ACHN (cell line): ENCODE data around the gene ST8SIA3.

Source experiments
- DNase-seq: peaks from one replicate; pipeline ENCODE4 v3.0.0-alpha.2; 2015
- in situ Hi-C: cut with HindIII; loops from 2 replicates; pipeline ENCODE4 v1.10.0; 2017; ENCODE audit warnings: low sequenced_read_pairs, low pct_ligation_motif_present, low pct_unique_long_range_greater_than_20kb

Gene ST8SIA3, protein sequence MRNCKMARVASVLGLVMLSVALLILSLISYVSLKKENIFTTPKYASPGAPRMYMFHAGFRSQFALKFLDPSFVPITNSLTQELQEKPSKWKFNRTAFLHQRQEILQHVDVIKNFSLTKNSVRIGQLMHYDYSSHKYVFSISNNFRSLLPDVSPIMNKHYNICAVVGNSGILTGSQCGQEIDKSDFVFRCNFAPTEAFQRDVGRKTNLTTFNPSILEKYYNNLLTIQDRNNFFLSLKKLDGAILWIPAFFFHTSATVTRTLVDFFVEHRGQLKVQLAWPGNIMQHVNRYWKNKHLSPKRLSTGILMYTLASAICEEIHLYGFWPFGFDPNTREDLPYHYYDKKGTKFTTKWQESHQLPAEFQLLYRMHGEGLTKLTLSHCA

DNA sequence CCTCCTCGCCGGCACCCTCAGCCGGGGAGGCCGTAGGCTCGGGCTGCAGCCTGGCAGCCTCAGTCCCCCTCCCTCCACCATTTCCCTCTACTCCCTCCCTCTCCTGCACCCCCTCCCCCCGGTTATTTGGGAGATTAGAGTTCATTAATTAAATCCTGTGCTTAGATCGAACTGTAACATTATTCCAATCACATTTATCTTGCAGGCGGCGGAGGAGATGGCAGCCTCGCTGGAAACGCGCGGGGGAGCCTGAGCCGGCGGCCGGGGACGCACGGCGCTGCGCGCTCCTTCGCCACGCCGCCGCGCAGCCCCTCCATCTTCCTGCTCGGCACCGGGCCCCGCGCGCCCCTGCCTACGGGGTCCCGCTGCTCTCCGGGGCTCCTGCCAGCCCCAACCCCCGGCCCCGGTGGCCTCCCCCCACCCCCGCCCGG, at the start of gene ST8SIA3:
TSS of gene ST8SIA3 (plus strand) at position 287 of the 431 bp plus-strand sequence. CDS start 290 bp downstream, outside the sequence.
- no peak for DNase-seq
- in situ Hi-C loops, result no loop called here

DNA sequence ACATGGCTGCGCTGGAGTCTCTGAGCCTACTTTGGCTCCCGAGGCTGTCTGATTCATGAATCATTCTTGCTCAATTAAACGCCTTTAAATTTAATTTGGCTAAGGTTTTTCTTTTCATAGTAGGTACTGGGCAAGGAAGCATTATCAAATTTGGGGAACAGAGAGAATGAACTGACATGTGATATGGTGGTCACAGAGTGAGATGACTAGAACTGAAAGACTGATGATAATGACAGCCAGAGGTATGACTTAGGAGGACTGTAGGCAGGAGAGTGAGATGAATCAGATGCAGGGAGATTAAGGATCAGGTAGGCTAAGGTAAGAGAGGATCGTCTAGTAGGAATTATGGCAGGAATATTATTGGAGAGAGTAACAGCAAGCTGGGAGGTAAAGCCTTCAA, 40.9 kb upstream of the ST8SIA3 start:
- DNase-seq, result no peak
- in situ Hi-C loops, result no loop called here

DNA sequence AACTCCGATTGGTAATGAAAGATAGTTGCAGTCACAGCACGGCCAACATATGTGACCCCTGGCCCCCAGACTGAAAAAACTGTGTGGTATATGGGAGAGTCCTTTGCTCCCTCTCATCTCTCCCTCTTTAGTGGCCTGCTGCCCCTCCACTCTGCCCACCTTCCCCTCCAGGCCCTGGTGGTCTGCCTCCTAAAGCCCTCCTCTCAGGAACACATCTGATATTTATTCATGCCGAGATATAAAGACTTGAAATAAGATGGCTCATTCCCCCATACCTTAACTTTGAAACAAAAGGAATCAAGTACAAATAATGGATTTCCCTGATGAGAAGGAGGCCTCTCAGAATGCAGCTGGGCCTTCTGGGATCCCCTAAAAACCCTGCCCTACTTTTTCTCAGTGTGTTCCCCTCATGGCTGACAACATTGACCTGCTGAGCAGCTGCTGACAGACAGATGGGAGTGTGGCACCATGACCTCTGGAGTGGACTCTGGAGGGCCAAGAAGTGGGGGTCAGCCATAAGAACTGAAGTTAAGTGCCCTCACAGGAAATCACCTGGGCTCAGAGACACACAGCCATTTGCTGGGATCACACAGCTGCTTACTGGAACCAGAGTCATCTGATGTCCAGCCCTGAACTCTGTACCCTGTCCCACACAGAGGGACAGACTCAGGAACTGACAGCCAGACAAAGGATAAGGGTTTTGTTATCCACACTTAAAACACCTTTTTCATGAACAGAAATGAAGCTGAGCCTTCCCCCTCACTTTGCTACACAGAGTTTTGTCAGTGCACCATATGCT, 39.8 kb upstream of the ST8SIA3 start:
- DNase-seq, result no peak
- in situ Hi-C loops, result no loop called here

DNA sequence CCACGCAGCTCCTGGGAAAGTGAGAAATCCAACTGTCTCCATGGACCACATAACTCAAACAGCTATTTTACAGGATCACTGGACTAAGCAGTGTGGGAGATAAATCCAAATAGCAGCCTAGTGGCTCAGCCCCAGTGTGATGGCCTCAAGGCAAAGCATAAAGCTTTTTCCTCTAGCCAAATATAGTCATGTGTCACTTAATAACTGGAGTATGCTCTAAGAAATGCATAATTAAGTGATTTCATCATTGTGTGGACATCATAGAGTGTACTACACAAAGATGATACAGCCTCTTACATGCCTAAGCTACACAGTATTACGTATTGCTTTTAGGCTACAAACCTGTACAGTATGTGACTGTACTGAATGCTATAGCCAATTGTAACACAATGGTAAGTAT, 31.8 kb upstream of the ST8SIA3 start:
- DNase-seq, result no peak
- in situ Hi-C loops, result no loop called here

DNA sequence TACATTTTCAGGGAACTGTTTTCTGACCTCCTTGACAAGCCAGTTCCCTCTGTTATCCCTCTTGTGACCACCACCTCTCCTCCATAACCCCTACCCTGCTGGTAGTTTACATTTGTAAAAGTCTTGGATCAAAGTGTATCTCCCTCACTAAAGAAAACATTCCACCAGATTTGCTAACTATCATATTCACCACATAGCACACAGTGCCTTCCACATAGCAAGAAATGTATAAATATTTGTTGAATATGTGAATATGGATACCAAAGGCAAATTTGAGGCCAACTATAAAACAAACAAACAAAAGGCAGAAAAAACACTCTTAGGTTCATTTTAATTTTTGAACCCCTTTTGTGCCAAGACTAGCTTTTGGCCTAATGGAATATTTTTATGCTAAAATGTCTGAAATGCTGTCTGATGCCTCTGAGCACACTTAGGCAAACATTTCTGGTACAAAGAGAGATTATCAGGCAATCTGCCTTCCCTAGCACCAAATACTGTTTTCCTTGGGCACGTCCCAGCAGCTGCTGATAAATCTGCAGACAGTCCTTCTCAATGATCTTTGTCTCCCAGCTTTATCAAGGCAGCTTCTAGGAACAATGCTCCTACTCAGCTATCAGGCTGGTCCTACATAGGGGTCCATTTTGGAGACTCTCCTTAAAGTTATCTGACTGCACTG, 26.7 kb upstream of the ST8SIA3 start:
- no peak for DNase-seq
- in situ Hi-C loops, result no loop called here

DNA sequence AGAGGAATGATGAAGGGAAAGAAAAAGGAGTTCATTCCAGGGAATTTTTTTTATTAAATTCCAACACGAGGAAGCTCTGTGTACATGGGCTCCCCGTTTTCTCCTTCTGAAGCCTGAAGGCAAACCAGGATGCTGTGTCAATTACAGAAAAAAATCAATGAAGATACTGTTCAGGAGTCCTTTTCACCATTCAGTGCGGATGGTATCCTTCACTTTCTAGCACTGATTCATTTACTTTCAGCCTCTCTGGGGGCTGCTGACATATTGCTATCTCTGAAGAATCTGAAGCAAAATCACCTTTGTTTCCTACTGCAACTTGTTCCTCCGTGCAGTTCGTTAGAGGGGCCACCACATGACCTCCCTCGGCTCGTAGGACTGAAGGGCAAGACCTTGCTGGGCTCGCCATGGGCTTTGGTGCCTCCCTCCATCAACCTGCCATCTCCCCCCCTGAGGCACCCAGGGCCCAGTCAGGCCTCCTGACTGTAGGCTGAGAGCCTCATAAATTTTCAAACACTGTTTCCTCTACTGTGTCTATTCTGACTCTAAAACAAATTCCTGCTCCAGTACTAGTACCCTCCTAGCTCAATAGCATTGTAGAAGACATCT, 25.5 kb upstream of the ST8SIA3 start:
- DNase-seq, result no peak
- in situ Hi-C loops, result no loop called here

DNA sequence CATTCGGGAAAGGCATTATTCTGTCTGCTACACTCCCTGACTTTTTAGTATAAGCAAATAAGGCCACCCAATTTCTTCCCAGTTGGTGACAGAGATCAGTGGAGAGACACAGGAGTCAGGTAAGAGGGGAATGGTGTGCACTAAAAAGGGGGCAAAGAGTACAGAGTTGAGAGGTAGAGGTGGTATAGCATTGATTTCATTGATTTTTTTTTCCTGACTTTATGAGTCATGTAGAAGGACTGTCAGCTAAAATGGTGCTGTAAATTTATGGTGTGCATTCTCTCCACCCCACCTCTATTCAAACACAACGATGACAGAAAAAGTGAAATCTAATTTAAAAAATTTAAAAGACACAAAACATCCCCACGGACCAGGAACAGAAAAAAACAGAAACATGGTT, 23.7 kb upstream of the ST8SIA3 start:
- no peak for DNase-seq
- in situ Hi-C loops, result no loop called here

DNA sequence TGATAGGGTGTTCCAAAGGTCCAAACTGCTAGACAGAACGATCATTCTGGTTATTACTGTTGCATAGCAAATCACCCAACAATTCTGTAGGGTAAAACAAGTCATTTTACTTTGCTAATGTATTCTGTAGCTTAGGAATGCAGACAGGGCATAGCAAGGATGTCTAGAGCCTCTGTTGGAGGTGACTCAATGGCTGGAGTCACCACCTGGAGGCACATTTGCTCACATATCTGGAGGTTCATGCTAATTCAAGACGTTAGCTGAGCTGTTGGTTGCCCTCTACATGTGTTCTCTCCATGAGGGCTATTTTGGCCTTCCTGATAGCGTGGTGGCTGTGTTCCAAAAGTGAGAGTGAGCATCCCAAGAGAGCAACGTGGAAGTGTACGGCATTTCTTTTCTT, 22.5 kb upstream of the ST8SIA3 start:
- in situ Hi-C loops, result no loop called here
- DNase-seq, result no peak

DNA sequence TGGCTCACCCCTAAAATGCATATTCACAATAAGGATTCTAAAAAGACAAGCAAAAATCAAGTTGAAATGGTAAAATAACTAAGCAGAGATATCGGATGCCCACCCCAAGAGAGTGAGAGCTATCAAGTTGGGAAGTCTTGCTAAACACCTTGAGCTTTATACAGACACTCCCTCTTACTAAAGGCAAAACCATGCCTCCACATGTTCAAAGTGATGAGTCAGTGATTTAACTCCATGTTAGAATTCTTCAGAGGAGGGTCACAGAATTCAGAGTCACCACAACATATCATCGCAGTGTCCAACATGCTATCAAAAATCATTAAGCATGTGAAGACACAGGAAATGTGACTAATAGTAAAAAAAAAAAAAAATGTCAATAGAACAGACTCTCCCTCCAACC, 20.6 kb upstream of the ST8SIA3 start:
- DNase-seq, result no peak
- in situ Hi-C loops, result no loop called here

DNA sequence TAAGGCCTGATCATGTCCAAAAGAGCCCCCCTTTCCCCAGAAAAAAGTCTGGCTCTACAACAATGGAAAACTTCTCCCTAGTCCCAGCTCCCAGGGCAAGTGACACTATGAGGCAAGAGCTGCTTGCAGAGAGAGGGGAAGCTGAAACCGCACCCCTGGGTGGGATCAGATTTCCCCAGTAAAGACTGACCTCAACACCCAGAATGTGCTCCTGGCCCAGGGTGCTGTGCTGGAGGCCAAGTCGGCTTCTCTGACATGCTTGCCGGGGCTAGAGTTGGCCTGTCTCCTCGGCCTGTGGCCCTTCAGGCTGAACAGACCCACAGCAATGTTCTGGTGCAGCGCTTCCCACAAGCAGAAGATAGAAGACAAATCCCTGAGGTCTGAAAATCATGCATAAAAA, 18.4 kb upstream of the ST8SIA3 start:
- DNase-seq, result no peak

DNA sequence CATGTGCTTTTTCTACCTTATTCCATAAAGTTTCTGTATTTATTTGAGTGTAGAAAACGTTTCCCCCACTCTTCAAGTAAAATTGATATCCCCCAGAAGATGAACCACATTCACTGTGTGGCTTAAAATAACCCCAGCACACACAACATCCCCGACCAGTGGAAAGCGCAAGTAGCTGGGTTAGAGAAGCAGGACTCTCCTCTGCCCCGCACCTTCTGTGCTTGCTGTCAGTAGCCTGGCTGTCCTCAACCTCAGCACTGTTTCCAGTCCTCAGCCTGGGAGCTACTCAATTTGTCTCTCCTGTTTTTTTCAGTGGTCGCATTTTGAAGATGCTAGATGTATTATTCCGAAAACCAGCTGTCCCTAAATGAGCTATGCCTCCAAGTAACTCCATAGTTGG, 18.0 kb upstream of the ST8SIA3 start:
- in situ Hi-C loops, result no loop called here
- no peak for DNase-seq

More for the DNA sequence above, 18.4 kb upstream of the ST8SIA3 start:
- in situ Hi-C loops, result no loop called here

DNA sequence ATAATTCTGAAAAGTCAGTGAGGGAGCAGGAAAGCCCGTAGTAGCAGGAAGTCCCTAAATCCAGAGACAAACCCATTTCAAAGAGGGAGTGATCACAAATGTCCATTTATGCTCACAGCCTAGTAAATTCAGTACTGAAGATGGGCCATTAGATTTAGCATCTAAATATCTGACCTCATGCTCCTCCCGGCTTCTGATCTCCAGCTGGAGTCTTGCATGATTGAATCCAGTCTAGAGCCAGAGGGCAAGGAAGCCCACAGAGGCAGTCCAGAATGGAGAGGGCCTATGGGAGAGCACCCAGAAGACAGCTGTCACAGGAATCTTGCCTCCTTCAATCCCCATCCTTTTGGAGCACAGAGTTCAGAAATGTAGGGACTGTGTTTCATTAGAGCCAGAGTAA, 16.0 kb upstream of the ST8SIA3 start:
- in situ Hi-C loops, result no loop called here
- no peak for DNase-seq

DNA sequence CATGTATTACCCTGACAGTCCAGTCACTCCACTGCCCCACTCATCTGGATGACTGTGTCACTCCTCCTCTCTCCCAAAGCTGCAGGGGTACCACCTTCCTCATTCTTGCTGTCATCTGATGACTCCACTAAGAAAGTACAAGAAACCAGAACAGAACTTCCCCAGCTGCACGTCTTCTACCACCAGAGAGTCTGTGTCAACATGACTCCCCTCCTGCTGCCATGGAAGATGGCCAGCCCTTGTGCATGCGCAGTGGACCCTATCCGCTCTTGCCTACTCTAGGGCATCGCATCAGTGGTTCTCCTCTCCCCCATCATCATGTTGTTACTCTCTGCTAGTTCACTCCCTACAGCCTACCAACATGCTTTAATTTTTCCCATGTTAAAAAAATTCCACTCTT, 14.5 kb upstream of the ST8SIA3 start:
- no peak for DNase-seq
- in situ Hi-C loops, result no loop called here

DNA sequence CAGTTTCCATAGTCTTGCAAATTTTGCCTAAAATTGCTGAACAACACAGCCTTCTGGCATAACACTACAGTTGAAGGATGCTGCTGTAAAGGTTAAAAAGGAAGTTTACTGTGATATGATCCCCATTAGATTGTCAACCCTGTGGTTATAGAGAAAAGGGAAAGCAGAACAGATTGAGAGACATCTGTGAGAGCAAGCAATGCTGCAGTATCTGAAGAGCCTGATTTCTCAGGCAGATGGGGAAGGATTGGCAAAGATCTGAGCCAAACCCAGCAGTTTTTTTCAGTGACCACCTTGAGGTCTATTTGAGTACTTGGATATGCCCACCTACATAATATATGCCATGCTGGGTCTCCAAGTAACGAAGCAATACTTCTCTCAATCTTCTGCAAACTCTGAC, 8.5 kb upstream of the ST8SIA3 start:
- DNase-seq, result no peak
- in situ Hi-C loops, result no loop called here

DNA sequence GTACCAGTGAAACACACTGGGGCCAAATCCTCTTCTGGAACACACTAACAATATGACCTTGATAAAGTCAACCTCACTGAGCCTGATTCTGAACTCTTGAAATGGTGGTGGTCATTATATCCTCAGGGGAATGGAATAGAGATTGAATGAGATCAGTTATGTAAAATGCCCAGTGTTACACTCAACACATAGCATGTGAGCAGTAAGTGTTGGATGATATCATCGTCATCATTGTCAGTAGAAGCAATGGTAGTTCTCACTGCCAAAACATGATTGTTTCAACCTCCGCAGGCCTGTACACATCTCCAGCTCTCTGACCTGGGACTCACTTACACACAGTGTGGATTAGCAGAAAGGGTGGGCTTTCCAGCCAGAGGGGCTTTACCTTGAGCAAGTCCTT, 5.5 kb upstream of the ST8SIA3 start:
- no peak for DNase-seq
- in situ Hi-C loops, result no loop called here

DNA sequence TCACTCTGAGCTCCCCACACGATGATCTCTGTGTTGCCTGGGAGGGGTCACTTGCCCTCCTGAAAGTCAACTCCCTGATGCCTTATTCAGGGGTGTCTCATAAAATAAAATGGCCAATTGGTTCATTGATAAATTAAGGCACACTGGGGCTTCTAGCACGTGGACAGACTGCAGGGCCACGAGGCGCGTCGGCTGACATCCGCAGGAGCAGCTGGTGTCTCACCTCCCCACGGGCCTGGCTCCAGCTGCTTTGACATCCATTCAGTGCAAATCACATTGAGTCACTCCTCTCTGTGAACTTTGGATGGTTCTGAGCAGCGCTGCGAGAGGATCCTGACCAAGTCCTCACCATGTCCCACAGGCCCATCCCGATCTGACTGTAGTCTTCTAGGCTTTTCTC, 4.6 kb upstream of the ST8SIA3 start:
- in situ Hi-C loops, result no loop called here
- DNase-seq, result no peak

DNA sequence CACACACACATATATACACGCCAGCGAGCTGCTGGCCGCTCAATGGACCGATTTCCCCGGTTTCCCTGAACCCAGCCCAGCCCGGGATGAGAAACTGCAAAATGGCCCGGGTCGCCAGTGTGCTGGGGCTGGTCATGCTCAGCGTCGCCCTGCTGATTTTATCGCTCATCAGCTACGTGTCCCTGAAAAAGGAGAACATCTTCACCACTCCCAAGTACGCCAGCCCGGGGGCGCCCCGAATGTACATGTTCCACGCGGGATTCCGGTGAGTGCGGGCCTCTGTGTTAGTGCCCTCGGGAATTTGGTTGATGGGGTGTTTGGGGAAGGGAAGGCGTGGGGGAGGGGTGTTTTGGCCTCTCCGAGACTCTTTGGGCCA, 392 bp downstream of the ST8SIA3 start:
- DNase-seq, result no peak
- in situ Hi-C loops, result no loop called here

DNA sequence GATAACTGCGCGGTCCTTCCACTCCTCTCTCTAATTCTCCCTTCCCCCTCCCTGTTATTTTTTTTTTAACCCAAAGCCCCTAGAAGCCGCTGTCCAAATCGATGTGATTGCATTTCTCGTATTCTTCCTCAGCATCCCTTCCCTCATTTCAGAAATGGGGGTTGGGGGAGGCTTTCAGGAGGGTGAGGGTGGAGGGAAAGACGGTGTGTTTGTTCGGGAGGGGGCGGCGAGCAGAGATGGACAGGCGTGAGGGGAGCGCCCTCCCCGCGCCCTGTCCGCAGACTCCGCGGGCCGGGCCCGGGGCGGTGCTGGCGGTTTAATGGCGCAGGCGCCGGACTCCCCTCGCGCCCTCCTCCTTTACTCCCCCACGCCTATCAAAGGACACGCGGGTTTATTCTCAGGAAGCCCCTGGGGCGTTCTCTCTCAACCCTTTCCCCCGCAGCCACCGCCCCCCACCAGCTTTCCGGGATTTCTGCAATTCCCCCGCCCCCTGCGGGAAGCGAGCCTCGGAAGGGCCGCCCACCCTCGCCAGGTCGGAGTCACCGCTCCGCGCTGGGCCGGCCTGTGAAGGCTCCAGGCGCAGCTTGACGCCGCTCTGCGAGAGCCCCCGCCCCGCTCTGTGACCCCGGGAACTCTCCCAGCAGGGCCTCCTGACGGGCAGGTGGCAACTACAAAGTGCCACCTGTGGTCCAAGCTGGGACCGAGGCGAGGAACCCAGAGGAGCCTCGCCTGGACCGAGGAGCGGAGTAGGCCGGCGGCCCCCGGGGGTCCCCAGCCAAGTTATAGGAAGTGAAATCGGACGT, 981 bp downstream of the ST8SIA3 start:
- DNase-seq, result no peak
- in situ Hi-C loops, result no loop called here
